Measurements from ENCODE around the gene CCND1.
A peak's percentile ranks its signal among the peaks of the same experiment; 100 is the strongest.

CCND1 gene

DNA sequence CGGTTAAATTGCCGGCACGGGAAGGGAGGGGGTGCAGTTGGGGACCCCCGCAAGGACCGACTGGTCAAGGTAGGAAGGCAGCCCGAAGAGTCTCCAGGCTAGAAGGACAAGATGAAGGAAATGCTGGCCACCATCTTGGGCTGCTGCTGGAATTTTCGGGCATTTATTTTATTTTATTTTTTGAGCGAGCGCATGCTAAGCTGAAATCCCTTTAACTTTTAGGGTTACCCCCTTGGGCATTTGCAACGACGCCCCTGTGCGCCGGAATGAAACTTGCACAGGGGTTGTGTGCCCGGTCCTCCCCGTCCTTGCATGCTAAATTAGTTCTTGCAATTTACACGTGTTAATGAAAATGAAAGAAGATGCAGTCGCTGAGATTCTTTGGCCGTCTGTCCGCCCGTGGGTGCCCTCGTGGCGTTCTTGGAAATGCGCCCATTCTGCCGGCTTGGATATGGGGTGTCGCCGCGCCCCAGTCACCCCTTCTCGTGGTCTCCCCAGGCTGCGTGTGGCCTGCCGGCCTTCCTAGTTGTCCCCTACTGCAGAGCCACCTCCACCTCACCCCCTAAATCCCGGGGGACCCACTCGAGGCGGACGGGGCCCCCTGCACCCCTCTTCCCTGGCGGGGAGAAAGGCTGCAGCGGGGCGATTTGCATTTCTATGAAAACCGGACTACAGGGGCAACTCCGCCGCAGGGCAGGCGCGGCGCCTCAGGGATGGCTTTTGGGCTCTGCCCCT is 529 bp upstream of the CCND1 start:
- H2AFZ ChIP-seq (ENCODE audit: low read length) = peak overlapping the region; percentile 74
- no peak overlapping the region for H4K8ac ChIP-seq (ENCODE audit: low read depth, low read length)
- H3K36me3 ChIP-seq (replicated peaks in 1 of 2; ENCODE audit: control insufficient read depth in 2 of 2, insufficient read depth in 2 of 2, low read length in 2 of 2) = peaks cover 13 to 14% of the 10 kb centered on the region in 2 donors
- peak overlapping the region; percentile 69 for H2BK120ac ChIP-seq (ENCODE audit: low read depth, low read length)
- H3K4me1 ChIP-seq (ENCODE audit: control insufficient read depth in 2 of 2, insufficient read depth in 1 of 2, low read depth in 1 of 2, low read length in 2 of 2) = peaks cover 15 to 31% of the 10 kb centered on the region in 2 donors
- peak overlapping the region; percentile 93 for H2BK15ac ChIP-seq (ENCODE audit: low read length)
- peak overlapping the region; percentile 92 for H2AK5ac ChIP-seq (ENCODE audit: low read depth, low read length)
- H3K9me3 ChIP-seq (replicated peaks in 1 of 2; ENCODE audit: control insufficient read depth in 2 of 2, insufficient read depth in 1 of 2, low read depth in 1 of 2, low read length in 2 of 2) = peaks cover 0 to 5% of the 10 kb centered on the region in 2 donors
- H3K27me3 ChIP-seq (ENCODE audit: control insufficient read depth in 3 of 3, insufficient read depth in 3 of 3, low read depth in 1 of 3, low read length in 3 of 3) = peaks cover 0 to 45% (median 8%) of the 10 kb centered on the region in 3 experiments
- H3K18ac ChIP-seq (ENCODE audit: low read length) = peak overlapping the region; percentile 96
- H4K91ac ChIP-seq (ENCODE audit: low read depth, low read length, poor library complexity) = peak overlapping the region; percentile 64
- H3K23ac ChIP-seq (ENCODE audit: low read depth, low read length, poor library complexity) = peak overlapping the region; percentile 95
- peak overlapping the region; percentile 92 for H3K4me2 ChIP-seq (ENCODE audit: insufficient read depth, low read length, poor library complexity, severe bottlenecking)
- H3K27ac ChIP-seq (replicated peaks; ENCODE audit: low read length) = peak overlapping the region; percentile 77
- peaks cover 24% of the 10 kb centered on the region for H3K79me1 ChIP-seq (ENCODE audit: low read depth, low read length)
- no CpG with 5 or more reads among the region's 43 CpGs for WGBS, 2 donors (ENCODE audit: extremely low coverage in 2 of 2, insufficient read length in 2 of 2, insufficient replicate concordance in 1 of 2)
- H2BK12ac ChIP-seq (ENCODE audit: low read length) = peak overlapping the region; percentile 76
- H3K9ac ChIP-seq (ENCODE audit: low read depth, low read length, poor library complexity) = peak overlapping the region; percentile 79
- DNase-seq (ENCODE audit: low spot score) = no peak
- H3K4ac ChIP-seq (ENCODE audit: low read length) = no peak overlapping the region
- peak overlapping the region; percentile 90 for H2BK5ac ChIP-seq (ENCODE audit: low read length)
- H3K14ac ChIP-seq (ENCODE audit: low read length) = no peak overlapping the region
- H3K4me3 ChIP-seq (ENCODE audit: low read length in 2 of 2) = peak overlapping the region; percentile 65 to 73

DNA sequence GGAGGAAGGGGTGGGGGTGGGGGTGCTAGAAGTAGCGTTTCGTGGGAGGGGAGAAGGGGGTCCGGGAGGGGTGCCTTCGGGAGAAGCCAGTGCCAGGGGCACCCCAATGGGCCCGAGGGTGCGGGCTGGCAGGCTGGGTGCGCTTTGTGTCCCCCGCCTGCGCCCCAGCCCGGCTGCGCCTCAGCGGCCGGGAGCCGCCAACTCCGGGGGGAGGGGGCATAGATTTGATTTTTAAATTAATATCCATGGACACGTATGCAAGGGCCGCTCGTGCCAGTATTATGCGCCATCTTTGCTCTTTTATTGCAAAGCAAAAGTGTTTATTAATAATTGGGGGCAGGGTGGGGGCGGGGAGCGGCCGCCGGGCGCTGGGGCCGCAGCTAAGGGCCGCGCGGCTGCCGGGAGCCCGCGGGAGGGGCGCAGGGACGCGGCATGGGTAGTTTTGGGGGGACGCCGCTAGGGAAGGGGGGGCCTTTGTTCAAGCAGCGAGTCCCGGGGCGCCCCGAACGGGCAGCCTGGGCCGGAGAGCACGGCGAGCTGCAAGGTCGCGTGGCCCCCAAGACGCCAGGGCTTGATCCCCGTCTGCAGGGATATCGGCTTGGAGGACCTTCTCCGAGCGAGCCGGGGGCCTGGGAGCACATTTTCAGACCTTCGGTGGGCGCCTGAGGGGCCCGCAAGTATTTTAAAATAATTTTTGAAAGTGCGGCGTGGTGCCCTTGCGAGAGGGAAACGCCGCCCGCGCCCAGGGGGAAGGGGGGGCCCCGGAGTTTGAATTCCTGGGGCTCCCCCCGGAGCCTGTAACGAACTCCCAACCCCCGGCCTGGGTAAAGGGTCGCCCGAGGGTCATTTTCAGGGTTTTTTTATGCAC is 959 bp downstream of the CCND1 start:
- H2BK15ac ChIP-seq (ENCODE audit: low read length) = peak overlapping the region; percentile 64
- peak overlapping the region; percentile 90 for H2AK5ac ChIP-seq (ENCODE audit: low read depth, low read length)
- H3K4me3 ChIP-seq (ENCODE audit: low read length in 2 of 2) = peak overlapping the region; percentile 65 to 92
- no peak overlapping the region for H2BK12ac ChIP-seq (ENCODE audit: low read length)
- peaks cover 0 to 5% of the 10 kb centered on the region in 2 donors for H3K9me3 ChIP-seq (replicated peaks in 1 of 2; ENCODE audit: control insufficient read depth in 2 of 2, insufficient read depth in 1 of 2, low read depth in 1 of 2, low read length in 2 of 2)
- peaks cover 0 to 35% (median 8%) of the 10 kb centered on the region in 3 experiments for H3K27me3 ChIP-seq (ENCODE audit: control insufficient read depth in 3 of 3, insufficient read depth in 3 of 3, low read depth in 1 of 3, low read length in 3 of 3)
- no CpG with 5 or more reads among the region's 68 CpGs for WGBS, 2 donors (ENCODE audit: extremely low coverage in 2 of 2, insufficient read length in 2 of 2, insufficient replicate concordance in 1 of 2)
- H3K18ac ChIP-seq (ENCODE audit: low read length) = peak overlapping the region; percentile 98
- H3K4ac ChIP-seq (ENCODE audit: low read length) = no peak overlapping the region
- peaks cover 13 to 14% of the 10 kb centered on the region in 2 donors for H3K36me3 ChIP-seq (replicated peaks in 1 of 2; ENCODE audit: control insufficient read depth in 2 of 2, insufficient read depth in 2 of 2, low read length in 2 of 2)
- peaks cover 17 to 31% of the 10 kb centered on the region in 2 donors for H3K4me1 ChIP-seq (ENCODE audit: control insufficient read depth in 2 of 2, insufficient read depth in 1 of 2, low read depth in 1 of 2, low read length in 2 of 2)
- peak overlapping the region; percentile 88 for H3K9ac ChIP-seq (ENCODE audit: low read depth, low read length, poor library complexity)
- H3K79me1 ChIP-seq (ENCODE audit: low read depth, low read length) = peaks cover 33% of the 10 kb centered on the region
- DNase-seq (ENCODE audit: low spot score) = no peak
- H3K4me2 ChIP-seq (ENCODE audit: insufficient read depth, low read length, poor library complexity, severe bottlenecking) = peak overlapping the region; percentile 80
- H2BK5ac ChIP-seq (ENCODE audit: low read length) = peak overlapping the region; percentile 87
- H3K14ac ChIP-seq (ENCODE audit: low read length) = peak overlapping the region; percentile 56
- peak overlapping the region; percentile 78 for H2BK120ac ChIP-seq (ENCODE audit: low read depth, low read length)
- no peak overlapping the region for H4K8ac ChIP-seq (ENCODE audit: low read depth, low read length)
- peak overlapping the region; percentile 92 for H4K91ac ChIP-seq (ENCODE audit: low read depth, low read length, poor library complexity)
- no peak overlapping the region for H3K23ac ChIP-seq (ENCODE audit: low read depth, low read length, poor library complexity)
- peak overlapping the region; percentile 87 for H2AFZ ChIP-seq (ENCODE audit: low read length)
- no peak overlapping the region for H3K27ac ChIP-seq (replicated peaks; ENCODE audit: low read length)

DNA sequence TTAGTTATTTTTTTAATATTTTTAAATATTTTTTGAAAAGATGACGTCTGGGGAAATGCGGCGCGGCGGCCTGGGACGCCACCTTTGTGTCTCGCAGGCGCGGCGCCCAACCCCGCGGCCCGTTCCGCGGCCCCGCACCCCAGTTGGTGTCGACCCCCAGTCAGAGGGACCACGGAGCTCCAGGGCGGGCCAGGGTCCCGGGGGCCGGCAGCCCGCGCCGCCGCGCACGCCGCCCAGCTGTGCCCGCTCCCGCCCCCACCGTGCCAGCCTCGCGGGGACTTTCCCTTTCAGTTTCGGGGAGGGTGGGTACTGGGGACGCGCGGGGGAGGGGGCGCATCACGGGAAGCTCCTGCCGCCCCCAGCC is 1.6 kb downstream of the CCND1 start:
- H3K9ac ChIP-seq (ENCODE audit: low read depth, low read length, poor library complexity) = peak overlapping the region; percentile 86
- peaks cover 17 to 28% of the 10 kb centered on the region in 2 donors for H3K4me1 ChIP-seq (ENCODE audit: control insufficient read depth in 2 of 2, insufficient read depth in 1 of 2, low read depth in 1 of 2, low read length in 2 of 2)
- H3K18ac ChIP-seq (ENCODE audit: low read length) = peak overlapping the region; percentile 80
- H3K4me3 ChIP-seq (ENCODE audit: low read length in 2 of 2) = peak overlapping the region; percentile 65 to 83
- H2AFZ ChIP-seq (ENCODE audit: low read length) = peak overlapping the region; percentile 90
- peaks cover 37% of the 10 kb centered on the region for H3K79me1 ChIP-seq (ENCODE audit: low read depth, low read length)
- no peak for DNase-seq (ENCODE audit: low spot score)
- H2BK12ac ChIP-seq (ENCODE audit: low read length) = no peak overlapping the region
- H3K9me3 ChIP-seq (replicated peaks in 1 of 2; ENCODE audit: control insufficient read depth in 2 of 2, insufficient read depth in 1 of 2, low read depth in 1 of 2, low read length in 2 of 2) = peaks cover 0 to 2% of the 10 kb centered on the region in 2 donors
- no CpG with 5 or more reads among the region's 40 CpGs for WGBS, 2 donors (ENCODE audit: extremely low coverage in 2 of 2, insufficient read length in 2 of 2, insufficient replicate concordance in 1 of 2)
- H3K23ac ChIP-seq (ENCODE audit: low read depth, low read length, poor library complexity) = no peak overlapping the region
- peaks cover 0 to 29% (median 2%) of the 10 kb centered on the region in 3 experiments for H3K27me3 ChIP-seq (ENCODE audit: control insufficient read depth in 3 of 3, insufficient read depth in 3 of 3, low read depth in 1 of 3, low read length in 3 of 3)
- no peak overlapping the region for H3K27ac ChIP-seq (replicated peaks; ENCODE audit: low read length)
- H2BK120ac ChIP-seq (ENCODE audit: low read depth, low read length) = no peak overlapping the region
- peak overlapping the region; percentile 66 for H2BK5ac ChIP-seq (ENCODE audit: low read length)
- H3K4ac ChIP-seq (ENCODE audit: low read length) = no peak overlapping the region
- no peak overlapping the region for H4K8ac ChIP-seq (ENCODE audit: low read depth, low read length)
- H2BK15ac ChIP-seq (ENCODE audit: low read length) = no peak overlapping the region
- peak overlapping the region; percentile 94 for H3K4me2 ChIP-seq (ENCODE audit: insufficient read depth, low read length, poor library complexity, severe bottlenecking)
- H4K91ac ChIP-seq (ENCODE audit: low read depth, low read length, poor library complexity) = no peak overlapping the region
- no peak overlapping the region for H3K14ac ChIP-seq (ENCODE audit: low read length)
- peaks cover 17 to 18% of the 10 kb centered on the region in 2 donors for H3K36me3 ChIP-seq (replicated peaks in 1 of 2; ENCODE audit: control insufficient read depth in 2 of 2, insufficient read depth in 2 of 2, low read length in 2 of 2)
- H2AK5ac ChIP-seq (ENCODE audit: low read depth, low read length) = peak overlapping the region; percentile 84

All from neuronal stem cell (in vitro differentiated cells).